Measurements from ENCODE around the gene RAD54L.

Gene RAD54L

GRCh38 chr1:46288485-46289133 is 41.0 kb downstream of the RAD54L start:
- ChIA-PET POLR2A (interaction anchor here (0.8 to 1.3 kb wide), 2 partner anchors 14 to 16 kb away, joined by 3 to 4 read pairs; partner anchors contain the start of genes LRRC41 and UQCRH), CTCF (interaction anchor here (0.6 to 1.0 kb wide), 2 partner anchors 45 to 951 kb away, joined by 3 read pairs; no protein-coding TSS in a partner anchor)
- TF ChIP-seq FOXK2 (IDR thresholded peaks at IDR 0.05) (no peak), SUZ12 (IDR thresholded peaks at IDR 0.05) (no peak)
- DNase-seq (ENCODE audit: extremely low spot score) = no peak

- CTCF ChIA-PET = no interaction called here
- DNase-seq (ENCODE audit: extremely low spot score) = no peak
- POLR2A ChIA-PET = no interaction called here
- TF ChIP-seq LEF1 (IDR thresholded peaks at IDR 0.05; ENCODE audit: borderline replicate concordance) (no peak), FOXM1 (IDR thresholded peaks at IDR 0.05; ENCODE audit: borderline replicate concordance) (no peak), FOXA1 (IDR thresholded peaks at IDR 0.05) (no peak)
Measured at GRCh38 chr1:46289134-46289494, 41.6 kb downstream of the RAD54L start.

- DNase-seq (ENCODE audit: extremely low spot score) = no peak
- TF ChIP-seq FOXA1 (IDR thresholded peaks at IDR 0.05) (no peak), CTBP1 (IDR thresholded peaks at IDR 0.05; ENCODE audit: borderline replicate concordance) (no peak), BHLHE40 (IDR thresholded peaks at IDR 0.05; ENCODE audit: borderline replicate concordance) (no peak), ZNF384 (IDR thresholded peaks at IDR 0.05) (no peak), NFRKB (IDR thresholded peaks at IDR 0.05) (no peak), PKNOX1 (IDR thresholded peaks at IDR 0.05) (no peak), LEF1 (IDR thresholded peaks at IDR 0.05; ENCODE audit: borderline replicate concordance) (no peak), FOXM1 (IDR thresholded peaks at IDR 0.05; ENCODE audit: borderline replicate concordance) (no peak), FOXK2 (IDR thresholded peaks at IDR 0.05) (no peak), SP1 (IDR thresholded peaks at IDR 0.05) (no peak), SUZ12 (IDR thresholded peaks at IDR 0.05) (no peak)
- ChIA-PET POLR2A (interaction anchor here (1.7 kb wide), 1 partner anchor 43 kb away, joined by 3 read pairs; the partner anchor contains the start of gene RAD54L), CTCF (no interaction called here)
Measured at GRCh38 chr1:46289976-46290375, 42.4 kb downstream of the RAD54L start.

GRCh38 chr1:46295306-46295705 is 47.7 kb downstream of the RAD54L start:
- TF ChIP-seq FOXA1 (IDR thresholded peaks at IDR 0.05) (no peak), CTBP1 (IDR thresholded peaks at IDR 0.05; ENCODE audit: borderline replicate concordance) (no peak), ELF4 (IDR thresholded peaks at IDR 0.05) (no peak), HDGF (IDR thresholded peaks at IDR 0.05; ENCODE audit: borderline replicate concordance) (no peak), SUZ12 (IDR thresholded peaks at IDR 0.05) (no peak), LEF1 (IDR thresholded peaks at IDR 0.05; ENCODE audit: borderline replicate concordance) (no peak), SP1 (IDR thresholded peaks at IDR 0.05) (no peak), ZNF384 (IDR thresholded peaks at IDR 0.05) (no peak), L3MBTL2 (conservative IDR thresholded peaks at IDR 0.05) (no peak), PKNOX1 (IDR thresholded peaks at IDR 0.05) (no peak), BHLHE40 (IDR thresholded peaks at IDR 0.05; ENCODE audit: borderline replicate concordance) (no peak), TARDBP (IDR thresholded peaks at IDR 0.05) (no peak), FOXM1 (IDR thresholded peaks at IDR 0.05; ENCODE audit: borderline replicate concordance) (no peak), ARNT (IDR thresholded peaks at IDR 0.05) (no peak), FOXK2 (IDR thresholded peaks at IDR 0.05) (no peak)
- DNase-seq (ENCODE audit: extremely low spot score) = no peak
- CTCF ChIA-PET = no interaction called here
- POLR2A ChIA-PET = interaction anchor here (2.8 kb wide), 1 partner anchor 10 kb away, joined by 9 read pairs; no protein-coding TSS in a partner anchor

GRCh38 chr1:46298387-46298786 is 50.8 kb downstream of the RAD54L start:
- ChIA-PET POLR2A (interaction anchor here (1.3 to 3.1 kb wide), 2 partner anchors 42 to 51 kb away, joined by 4 to 14 read pairs; partner anchors contain the start of genes NSUN4 and RAD54L), CTCF (no interaction called here)
- TF ChIP-seq FOXK2 (IDR thresholded peaks at IDR 0.05) = no peak
- TF ChIP-seq NFRKB (IDR thresholded peaks at IDR 0.05) = no peak
- TF ChIP-seq FOXM1 (IDR thresholded peaks at IDR 0.05; ENCODE audit: borderline replicate concordance) = no peak
- TF ChIP-seq TARDBP (IDR thresholded peaks at IDR 0.05) = no peak
- TF ChIP-seq LEF1 (IDR thresholded peaks at IDR 0.05; ENCODE audit: borderline replicate concordance) = no peak
- TF ChIP-seq ELF4 (IDR thresholded peaks at IDR 0.05) = no peak
- TF ChIP-seq PKNOX1 (IDR thresholded peaks at IDR 0.05) = no peak
- TF ChIP-seq CTBP1 (IDR thresholded peaks at IDR 0.05; ENCODE audit: borderline replicate concordance) = no peak
- TF ChIP-seq SUZ12 (IDR thresholded peaks at IDR 0.05) = no peak
- no peak for TF ChIP-seq BHLHE40 (IDR thresholded peaks at IDR 0.05; ENCODE audit: borderline replicate concordance)
- no peak for DNase-seq (ENCODE audit: extremely low spot score)

- TF ChIP-seq TARDBP (IDR thresholded peaks at IDR 0.05) = no peak
- TF ChIP-seq BHLHE40 (IDR thresholded peaks at IDR 0.05; ENCODE audit: borderline replicate concordance) = no peak
- no peak for TF ChIP-seq FOXM1 (IDR thresholded peaks at IDR 0.05; ENCODE audit: borderline replicate concordance)
- no peak for TF ChIP-seq LEF1 (IDR thresholded peaks at IDR 0.05; ENCODE audit: borderline replicate concordance)
- no peak for DNase-seq (ENCODE audit: extremely low spot score)
- ChIA-PET CTCF (interaction anchor here (0.6 to 1.3 kb wide), 2 partner anchors 47 to 252 kb away, joined by 3 read pairs; no protein-coding TSS in a partner anchor), POLR2A (interaction anchor here (0.8 to 3.1 kb wide), 2 partner anchors 15 to 39 kb away, joined by 3 to 14 read pairs; partner anchors contain the start of gene NSUN4)
Measured at GRCh38 chr1:46300673-46301405, 53.3 kb downstream of the RAD54L start.

All from HEK293T (cell line).